Central memory CD8-positive, alpha-beta T cell (primary cell): ENCODE results near the gene NCAM1.

Source experiments
- ATAC-seq: fragments of 150-1000 bp; cut with Tn5 transposase; replicated peaks from 2 replicates; pipeline ENCODE4 v1.10.0; 2022; ENCODE audit warnings: mild to moderate bottlenecking, moderate FRiP score, moderate number of reproducible peaks; ENCODE audit not compliant: poor library complexity, severe bottlenecking; ENCODE audit errors: extremely low read depth
- DNase-seq, 2 donors: peaks; one replicate each; pipeline ENCODE4 v3.0.0; 2021; ENCODE audit warnings: low spot score in 2 of 2
- H3K27ac Mint-ChIP-seq: one replicate; pipeline ENCODE4 v1.8.0; 2022; ENCODE audit warnings: low read depth, mild to moderate bottlenecking, moderate library complexity, mixed read lengths
- H3K27me3 Mint-ChIP-seq: one replicate; pipeline ENCODE4 v1.8.0; 2022; ENCODE audit warnings: mixed read lengths
- H3K36me3 Mint-ChIP-seq: one replicate; pipeline ENCODE4 v1.8.0; 2022; ENCODE audit warnings: mild to moderate bottlenecking, moderate library complexity, mixed read lengths; ENCODE audit not compliant: insufficient read depth
- H3K4me1 Mint-ChIP-seq: one replicate; pipeline ENCODE4 v1.8.0; 2022; ENCODE audit warnings: mixed read lengths
- H3K4me3 Mint-ChIP-seq: one replicate; pipeline ENCODE4 v1.8.0; 2022; ENCODE audit warnings: mild to moderate bottlenecking, moderate library complexity, mixed read lengths
- H3K9me3 Mint-ChIP-seq: one replicate; pipeline ENCODE4 v1.8.0; 2022; ENCODE audit warnings: mixed read lengths

Gene NCAM1

GRCh38 chr11:113198972-113199661 lies 237.9 kb downstream of the NCAM1 start:
- no peaks in the 10 kb centered on the region for H3K36me3 Mint-ChIP-seq
- H3K9me3 Mint-ChIP-seq: no peaks in the 10 kb centered on the region

GRCh38 chr11:113199866-113200265 lies 238.6 kb downstream of the NCAM1 start:
- Mint-ChIP-seq H3K27me3 (peaks cover 42% of the 10 kb centered on the region), H3K9me3 (no peaks in the 10 kb centered on the region), H3K4me1 (no peaks in the 10 kb centered on the region), H3K36me3 (no peaks in the 10 kb centered on the region), H3K27ac (no peak overlapping the region), H3K4me3 (no peak overlapping the region)
- ATAC-seq: no peak
- DNase-seq: no peak

More at GRCh38 chr11:113198972-113199661, 237.9 kb downstream of the NCAM1 start:
- Mint-ChIP-seq H3K27ac (no peak overlapping the region), H3K27me3 (peaks cover 50% of the 10 kb centered on the region), H3K4me1 (no peaks in the 10 kb centered on the region), H3K4me3 (no peak overlapping the region)
- ATAC-seq (no peak), DNase-seq (no peak)

- Mint-ChIP-seq H3K9me3 (no peaks in the 10 kb centered on the region), H3K27ac (no peak overlapping the region), H3K4me3 (no peak overlapping the region), H3K36me3 (no peaks in the 10 kb centered on the region), H3K27me3 (peaks cover 38% of the 10 kb centered on the region), H3K4me1 (no peaks in the 10 kb centered on the region)
- DNase-seq (no peak), ATAC-seq (no peak)
Measured at GRCh38 chr11:113201054-113201818, 240.0 kb downstream of the NCAM1 start.

GRCh38 chr11:113202431-113202830 lies 241.2 kb downstream of the NCAM1 start:
- Mint-ChIP-seq H3K36me3 (peaks cover 2% of the 10 kb centered on the region), H3K4me1 (no peaks in the 10 kb centered on the region), H3K27ac (no peak overlapping the region), H3K27me3 (peaks cover 38% of the 10 kb centered on the region), H3K4me3 (no peak overlapping the region), H3K9me3 (no peaks in the 10 kb centered on the region)
- no peak for ATAC-seq
- DNase-seq: no peak

GRCh38 chr11:113203141-113203753 lies 242.0 kb downstream of the NCAM1 start:
- H3K9me3 Mint-ChIP-seq: no peaks in the 10 kb centered on the region
- peaks cover 2% of the 10 kb centered on the region for H3K36me3 Mint-ChIP-seq
- no peak overlapping the region for H3K27ac Mint-ChIP-seq
- no peak for DNase-seq
- no peak overlapping the region for H3K4me3 Mint-ChIP-seq
- peaks cover 38% of the 10 kb centered on the region for H3K27me3 Mint-ChIP-seq
- H3K4me1 Mint-ChIP-seq: no peaks in the 10 kb centered on the region
- ATAC-seq: no peak

GRCh38 chr11:113204280-113204679 lies 243.1 kb downstream of the NCAM1 start:
- DNase-seq: no peak
- ATAC-seq: no peak
- Mint-ChIP-seq H3K4me3 (no peak overlapping the region), H3K27ac (no peak overlapping the region), H3K27me3 (peaks cover 28% of the 10 kb centered on the region), H3K4me1 (no peaks in the 10 kb centered on the region), H3K36me3 (peaks cover 2% of the 10 kb centered on the region), H3K9me3 (peaks cover 5% of the 10 kb centered on the region)

GRCh38 chr11:113213549-113213948 lies 252.3 kb downstream of the NCAM1 start:
- peaks cover 2% of the 10 kb centered on the region for H3K9me3 Mint-ChIP-seq
- H3K4me3 Mint-ChIP-seq: no peak overlapping the region
- ATAC-seq: no peak
- H3K4me1 Mint-ChIP-seq: no peaks in the 10 kb centered on the region
- no peak for DNase-seq
- peaks cover 34% of the 10 kb centered on the region for H3K27me3 Mint-ChIP-seq
- H3K27ac Mint-ChIP-seq: no peak overlapping the region
- no peaks in the 10 kb centered on the region for H3K36me3 Mint-ChIP-seq

- Mint-ChIP-seq H3K36me3 (peaks cover 2% of the 10 kb centered on the region), H3K27ac (no peak overlapping the region), H3K4me1 (no peaks in the 10 kb centered on the region), H3K27me3 (peaks cover 56% of the 10 kb centered on the region), H3K4me3 (no peak overlapping the region), H3K9me3 (peaks cover 5% of the 10 kb centered on the region)
- no peak for DNase-seq
- no peak for ATAC-seq
Measured at GRCh38 chr11:113222241-113222640, 261.0 kb downstream of the NCAM1 start.

- H3K27me3 Mint-ChIP-seq: peaks cover 43% of the 10 kb centered on the region
- no peak overlapping the region for H3K27ac Mint-ChIP-seq
- H3K36me3 Mint-ChIP-seq: no peaks in the 10 kb centered on the region
- no peak overlapping the region for H3K4me3 Mint-ChIP-seq
- no peaks in the 10 kb centered on the region for H3K9me3 Mint-ChIP-seq
- DNase-seq (no peak), ATAC-seq (no peak)
- no peaks in the 10 kb centered on the region for H3K4me1 Mint-ChIP-seq
Measured at GRCh38 chr11:113234888-113235287, 273.7 kb downstream of the NCAM1 start.

GRCh38 chr11:113237261-113237660 lies 276.0 kb downstream of the NCAM1 start:
- Mint-ChIP-seq H3K4me3 (no peak overlapping the region), H3K27ac (no peak overlapping the region), H3K27me3 (peaks cover 64% of the 10 kb centered on the region), H3K36me3 (no peaks in the 10 kb centered on the region), H3K4me1 (no peaks in the 10 kb centered on the region), H3K9me3 (no peaks in the 10 kb centered on the region)
- no peak for ATAC-seq
- DNase-seq: no peak

GRCh38 chr11:113238721-113239120 lies 277.5 kb downstream of the NCAM1 start:
- Mint-ChIP-seq H3K27me3 (peaks cover 59% of the 10 kb centered on the region), H3K9me3 (no peaks in the 10 kb centered on the region), H3K4me1 (peaks cover 11% of the 10 kb centered on the region), H3K27ac (no peak overlapping the region), H3K36me3 (no peaks in the 10 kb centered on the region), H3K4me3 (no peak overlapping the region)
- ATAC-seq (no peak), DNase-seq (no peak)

- Mint-ChIP-seq H3K27ac (no peak overlapping the region), H3K4me1 (peaks cover 11% of the 10 kb centered on the region), H3K36me3 (no peaks in the 10 kb centered on the region), H3K4me3 (no peak overlapping the region), H3K27me3 (peaks cover 64% of the 10 kb centered on the region), H3K9me3 (no peaks in the 10 kb centered on the region)
- no peak for ATAC-seq
- no peak for DNase-seq
Measured at GRCh38 chr11:113240389-113240788, 279.2 kb downstream of the NCAM1 start.
